K562 (cell line): ENCODE results near the gene AP2A2. TPM values are rescaled to one million over a fixed set of nuclear protein-coding genes. Genes with fewer than 3 reads are reported as not detected.

ENCODE experiments used
- ELK1 ChIP-seq: sonication (generic); formaldehyde crosslinking; IDR thresholded peaks from 2 replicates; pipeline ENCODE4 v1.8.1; 2022; ENCODE audit warnings: missing genetic modification reagents
- MGA ChIP-seq: fragments of 450-650 bp; IDR thresholded peaks from 2 replicates; pipeline ENCODE4 v1.6.1; 2016; ENCODE audit warnings: mild to moderate bottlenecking, moderate library complexity
- NCOA2 ChIP-seq, 2 experiments: fragments of 450-650 bp; IDR thresholded peaks; 2 replicates each; pipeline ENCODE4 v1.6.1; 2018; ENCODE audit warnings: mild to moderate bottlenecking in 2 of 2, moderate library complexity in 1 of 2; ENCODE audit not compliant: partially characterized antibody in 2 of 2
- NFIC ChIP-seq: fragments of 450-650 bp; IDR thresholded peaks from 2 replicates; pipeline ENCODE4 v1.6.1; 2017; ENCODE audit warnings: mild to moderate bottlenecking, inconsistent platforms
- SIN3B ChIP-seq: fragments of 450-650 bp; IDR thresholded peaks from 2 replicates; pipeline ENCODE4 v1.6.1; 2017; ENCODE audit warnings: low read depth, mild to moderate bottlenecking, moderate library complexity
- TGIF2 ChIP-seq: sonication (generic); formaldehyde crosslinking; IDR thresholded peaks from 2 replicates; pipeline ENCODE4 v1.8.1; 2022; ENCODE audit warnings: mild to moderate bottlenecking, missing genetic modification reagents, moderate library complexity
- ZBTB11 ChIP-seq, 3 experiments: fragments of 200-800 bp in 1 of 3; fragments of 250-450 bp in 1 of 3; fragments of 450-650 bp in 1 of 3; sonication (Bioruptor Pico) in 1 of 3; sonication (Bioruptor generic) in 1 of 3; formaldehyde crosslinking in 1 of 3; IDR thresholded peaks; 2 replicates each; pipeline versions ENCODE4 v1.6.1 to v1.8.0; 2016 to 2022; ENCODE audit warnings: mild to moderate bottlenecking in 2 of 3, missing genetic modification characterization in 2 of 3, missing compliant biosample characterization in 1 of 3, moderate library complexity in 1 of 3
- ZBTB43 ChIP-seq: sonication (generic); formaldehyde crosslinking; IDR thresholded peaks from 2 replicates; pipeline ENCODE4 v1.8.0; 2023; ENCODE audit warnings: mild to moderate bottlenecking, missing genetic modification reagents
- polyA plus RNA-seq, 8 experiments: library from polyadenylated mRNA; depleted of rRNA in 4 of 8; stranded (reverse) in 5 of 8; unstranded in 3 of 8; fragments of >200 nt; fragmentation: Nextera tagmentation in 2 of 8; fragmentation: Illumina TruSeq in 1 of 8; extraction: Ambion mirVana in 2 of 8; extraction: Trizol in 1 of 8; gene quantifications; 2 replicates each; pipeline versions ENCODE4 v1.2.1 to v1.2.3, GENCODE V29; 2011 to 2014; ENCODE audit warnings: inconsistent platforms in 1 of 8, missing spikeins in 1 of 8
- total RNA-seq, 7 experiments: library from RNA; depleted of rRNA in 6 of 7; stranded (reverse); fragments of >200 nt in 6 of 7; fragmentation: Illumina TruSeq in 2 of 7; extraction: Trizol in 2 of 7; gene quantifications; 2 replicates each; pipeline versions ENCODE4 v1.2.1 to v1.2.3, GENCODE V29; 2011 to 2021; ENCODE audit warnings: low replicate concordance in 1 of 7

Gene AP2A2
- total and polyA plus RNA-seq, 9 of the 15 experiments (the other 6 are each of a cell fraction or from before 2014, with no cell fraction given): 0.69 to 41.7 (median 15.2) TPM

- TF ChIP-seq TGIF2 (CRISPR knock-in tag) (no peak), MGA (no peak), SIN3B (no peak), ZBTB11 (CRISPR knock-in tag; IDR thresholded peaks at IDR 0.05) (no peak), NCOA2 (IDR thresholded peaks at IDR 0.05; ENCODE audit: partially characterized antibody in 2 of 2) (no peak), ZBTB43 (CRISPR knock-in tag) (no peak), NFIC (no peak), ELK1 (CRISPR knock-in tag) (no peak)
These were observed 76.8 kb downstream of the AP2A2 start (continued) for GRCh38 chr11:1002406-1002984.
